HG03108 (cell line): ENCODE results near the gene STAG1.
"Not testable (repeated sequence)": the region's sequence is repeated elsewhere in the genome, so short reads cannot be mapped to it uniquely, and the experiment has no call there.

Experiments
- ATAC-seq: cut with Tn5 transposase; IDR thresholded peaks from one replicate; pipeline ENCODE4 v1.9.1; 2021; ENCODE audit warnings: moderate library complexity; ENCODE audit not compliant: unreplicated experiment

The STAG1 gene

GRCh38 chr3:136604961-136605360, 147.2 kb downstream of the STAG1 start:
- no peak for ATAC-seq

DNA sequence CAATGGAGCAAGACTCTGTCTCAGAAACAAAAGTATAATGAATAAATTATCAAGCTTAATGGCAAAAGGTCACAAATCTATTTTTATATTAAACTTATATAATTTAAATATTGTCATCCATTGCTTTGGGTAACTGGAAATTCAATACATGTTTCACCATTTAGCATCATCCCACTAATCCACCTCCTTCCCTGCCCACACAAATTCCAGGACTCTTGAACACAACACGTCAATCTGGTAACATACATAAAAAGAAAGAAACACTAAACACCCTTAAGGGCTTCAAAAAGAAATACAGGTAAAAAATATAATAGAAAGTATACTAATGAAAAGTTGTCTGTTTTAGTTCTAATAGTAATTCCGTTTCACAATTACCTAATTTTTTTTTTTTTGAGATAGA, 149.4 kb downstream of the STAG1 start:
- ATAC-seq, result no peak

DNA sequence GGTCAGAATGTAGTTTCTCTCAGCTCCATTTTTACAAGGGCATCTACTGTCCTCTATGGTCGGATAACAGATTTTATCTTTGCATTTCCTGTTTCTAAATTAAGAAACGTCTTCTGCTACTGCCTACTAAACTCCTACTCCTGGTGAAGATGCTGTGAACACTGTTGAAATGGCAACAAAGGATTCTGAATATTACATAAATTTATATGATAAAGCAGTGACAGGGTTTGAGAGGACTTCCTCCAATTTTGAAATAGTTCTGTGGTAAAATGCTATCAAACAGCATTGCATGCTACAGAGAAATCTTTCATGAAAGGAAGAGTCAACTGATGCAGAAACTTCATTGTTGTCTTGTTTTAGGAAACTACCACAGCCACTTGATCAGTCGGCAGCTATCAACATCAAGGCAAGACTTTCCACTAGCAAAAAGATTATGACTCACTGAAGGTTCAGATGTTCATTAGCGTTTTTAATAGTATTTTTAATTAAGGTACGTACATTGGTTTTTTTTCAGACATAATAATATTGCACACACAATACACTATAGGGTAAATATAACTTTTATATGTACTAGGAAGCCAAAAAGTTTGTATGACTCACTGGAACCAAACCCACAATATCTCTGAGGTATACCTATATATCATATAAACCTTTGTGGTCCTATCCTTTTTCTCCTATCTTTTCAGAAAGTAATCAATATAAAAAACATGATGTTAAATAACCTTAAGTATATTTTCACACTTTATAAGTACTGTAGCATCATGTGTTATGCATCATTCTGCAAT, 156.1 kb downstream of the STAG1 start:
- ATAC-seq, result no peak

- ATAC-seq, result no peak
Observed at GRCh38 chr3:136586580-136586979, 165.6 kb downstream of the STAG1 start.

GRCh38 chr3:136584728-136585127, 167.4 kb downstream of the STAG1 start:
- no peak for ATAC-seq

- no peak for ATAC-seq
Observed at GRCh38 chr3:136583823-136584222, 168.4 kb downstream of the STAG1 start.

- ATAC-seq, result no peak
Observed at GRCh38 chr3:136577791-136578190, 174.4 kb downstream of the STAG1 start.

GRCh38 chr3:136576279-136577009, 175.7 kb downstream of the STAG1 start:
- no peak for ATAC-seq

DNA sequence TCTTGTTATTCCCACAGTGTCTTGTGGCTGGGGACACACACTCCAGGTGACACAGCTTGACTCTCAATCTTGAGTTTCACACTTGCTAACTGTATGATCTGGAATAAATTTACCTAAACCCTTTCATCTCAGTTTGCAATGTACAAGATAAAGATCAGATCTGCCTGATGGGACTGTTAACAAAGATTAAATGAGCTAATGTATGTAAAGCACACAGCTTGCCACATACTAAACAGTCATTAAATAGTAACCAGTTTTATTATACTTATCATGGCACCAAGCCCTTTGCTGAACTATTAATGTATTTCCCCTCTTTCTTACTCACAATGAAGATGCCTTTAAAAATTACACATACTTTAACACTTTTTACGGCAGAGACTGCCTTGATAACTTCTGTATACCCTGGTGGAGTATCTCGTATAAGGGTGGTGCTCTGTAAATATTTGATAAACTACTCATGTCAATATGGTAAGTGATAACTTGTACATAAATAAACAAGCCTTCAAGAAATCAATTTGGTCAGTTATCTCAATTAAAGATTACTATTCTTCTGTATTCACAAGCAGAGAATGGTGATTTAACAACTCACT, 184.5 kb downstream of the STAG1 start:
- ATAC-seq, result no peak

DNA sequence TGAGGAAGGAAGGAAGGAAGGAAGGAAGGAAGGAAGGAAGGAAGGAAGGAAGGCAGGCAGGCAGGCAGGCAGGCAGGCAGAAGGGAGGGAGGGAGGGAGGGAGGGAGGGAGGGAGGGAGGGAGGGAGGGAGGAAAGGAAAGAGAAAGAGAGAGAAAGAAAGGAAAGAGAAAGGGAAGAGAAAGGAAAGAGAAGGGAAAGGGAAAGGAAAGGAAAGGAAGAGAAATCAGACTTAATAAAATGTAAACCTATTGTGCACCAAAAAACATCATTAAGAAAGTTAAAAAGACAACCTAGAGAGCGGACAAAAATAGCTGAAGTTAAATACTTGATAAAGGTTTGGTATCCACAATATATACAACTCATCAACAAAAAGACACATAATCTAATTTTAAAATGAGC, 187.2 kb downstream of the STAG1 start:
- ATAC-seq, result not testable (repeated sequence)

GRCh38 chr3:136562026-136562425, 190.2 kb downstream of the STAG1 start:
- no peak for ATAC-seq

DNA sequence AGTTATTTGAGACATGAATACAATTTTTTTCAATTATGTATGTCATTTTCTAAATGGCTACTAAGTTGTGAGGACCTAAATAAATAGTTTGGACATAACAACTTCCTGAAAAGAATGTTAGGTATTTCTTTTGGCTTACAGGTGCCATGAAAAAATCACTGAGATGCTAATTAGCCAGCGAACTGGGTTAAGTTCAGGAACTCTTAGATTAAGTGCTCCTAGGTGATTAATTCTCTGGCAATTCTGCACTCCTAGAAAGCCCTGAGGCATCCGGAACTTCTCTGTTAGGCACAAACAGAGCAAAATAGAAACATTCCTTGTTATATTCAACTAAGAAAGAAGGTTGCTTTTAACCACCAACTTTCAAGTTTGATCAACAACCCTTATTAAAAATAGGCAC, 192.3 kb downstream of the STAG1 start:
- ATAC-seq, result no peak

GRCh38 chr3:136549461-136549860, 202.7 kb downstream of the STAG1 start:
- not testable (repeated sequence) for ATAC-seq

GRCh38 chr3:136547293-136547692, 204.9 kb downstream of the STAG1 start:
- ATAC-seq, result no peak

GRCh38 chr3:136546720-136547119, 205.5 kb downstream of the STAG1 start:
- ATAC-seq, result no peak

- ATAC-seq, result no peak
Observed at GRCh38 chr3:136545664-136546268, 206.4 kb downstream of the STAG1 start.

DNA sequence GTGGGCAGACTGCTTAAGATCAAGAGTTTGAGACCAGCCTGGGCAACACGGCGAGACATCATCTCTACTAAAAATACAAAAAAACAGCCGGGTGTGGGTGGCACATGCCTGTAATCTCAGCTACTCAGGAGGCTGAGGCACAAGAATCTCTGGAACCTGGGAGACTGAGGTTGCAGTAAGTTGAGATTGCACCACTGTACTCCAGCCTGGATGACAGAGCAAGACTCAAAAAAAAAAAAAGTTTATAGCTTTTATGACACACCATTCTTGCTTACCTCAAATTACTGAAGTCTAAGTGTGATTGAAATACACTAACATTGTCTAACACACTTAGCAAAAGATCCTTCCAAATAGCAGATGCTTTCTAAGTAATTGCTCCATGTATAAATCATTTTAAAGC, 207.6 kb downstream of the STAG1 start:
- no peak for ATAC-seq

DNA sequence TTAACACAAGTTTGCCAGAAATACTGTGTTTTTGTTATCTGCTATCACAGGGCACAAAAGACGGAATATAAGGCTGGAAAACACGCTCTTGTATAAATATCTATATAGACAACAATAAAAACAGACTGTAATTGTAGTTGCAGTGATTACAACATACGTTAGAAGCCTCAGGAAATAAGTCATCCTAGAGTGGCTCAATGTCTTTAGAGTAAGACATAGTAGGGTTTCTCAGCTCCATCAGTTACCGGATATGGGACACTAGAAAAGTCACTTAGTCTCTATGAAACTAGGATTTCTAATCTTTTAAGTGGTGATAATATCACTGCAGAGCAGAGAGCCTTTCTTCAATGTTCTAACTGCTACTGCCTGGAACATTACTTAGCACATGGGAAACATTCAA, 208.8 kb downstream of the STAG1 start:
- no peak for ATAC-seq

DNA sequence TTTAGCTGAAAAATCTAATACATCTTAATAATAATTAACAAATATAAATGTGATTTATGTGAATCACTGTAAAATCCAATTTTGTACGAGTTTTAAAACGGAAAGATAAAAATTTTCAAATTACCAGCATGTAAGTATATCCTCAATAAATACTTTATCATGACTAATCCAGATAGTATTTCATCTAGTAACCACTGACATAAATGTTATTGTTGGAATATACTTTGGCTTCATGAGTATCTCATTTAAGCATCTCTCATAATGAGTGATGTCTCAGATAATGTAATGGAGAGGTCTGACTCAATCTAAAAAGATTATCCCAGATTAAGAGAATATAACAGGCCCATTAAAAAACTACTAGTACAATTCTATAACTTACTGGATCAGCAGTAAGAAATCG, 216.3 kb downstream of the STAG1 start:
- no peak for ATAC-seq

GRCh38 chr3:136532766-136533165, 219.4 kb downstream of the STAG1 start:
- ATAC-seq, result no peak

DNA sequence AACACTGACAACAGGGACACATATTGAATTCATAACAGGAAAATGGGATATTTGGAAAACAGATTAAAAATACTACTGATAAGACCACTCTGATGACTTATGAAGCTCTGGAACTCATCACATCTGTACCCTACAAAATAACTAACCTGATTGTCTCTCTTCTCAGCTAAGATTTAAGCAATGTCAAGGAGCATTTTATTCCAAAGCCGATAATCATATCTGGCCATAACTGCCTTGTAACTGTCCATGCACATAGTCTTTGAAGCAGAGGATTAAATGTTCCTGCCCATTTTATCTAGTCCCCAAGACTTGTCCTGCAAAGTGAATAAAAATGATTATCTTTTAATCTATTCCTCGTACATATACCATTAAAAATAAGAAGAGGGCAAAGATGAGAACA, 234.1 kb downstream of the STAG1 start:
- no peak for ATAC-seq

DNA sequence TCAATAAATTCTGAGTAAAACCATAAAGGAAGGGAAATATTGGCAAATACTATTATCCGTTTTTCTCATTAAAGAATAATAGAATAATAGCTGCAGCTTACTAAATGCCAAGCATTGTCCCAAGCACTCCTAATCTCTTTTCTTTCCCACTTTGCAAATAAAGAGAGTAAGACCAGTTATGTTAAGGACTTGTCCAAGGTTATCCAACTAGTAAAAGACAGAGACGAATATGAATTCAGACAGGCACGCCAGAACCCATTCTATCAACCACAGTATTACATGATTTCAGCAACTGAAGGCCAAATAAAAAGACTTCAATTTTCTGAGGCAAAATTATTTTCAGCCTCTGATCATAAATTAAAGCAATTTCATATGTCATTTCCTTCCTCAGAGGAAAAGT, 235.5 kb downstream of the STAG1 start:
- no peak for ATAC-seq
